NCI-H526 (cell line): ENCODE measurements around the gene KRT23.

ENCODE experiments used
- DNase-seq, 2 experiments: peaks; one replicate each; lab custom pipeline; 2025; lab: John Stamatoyannopoulos, UW

The KRT23 gene, protein sequence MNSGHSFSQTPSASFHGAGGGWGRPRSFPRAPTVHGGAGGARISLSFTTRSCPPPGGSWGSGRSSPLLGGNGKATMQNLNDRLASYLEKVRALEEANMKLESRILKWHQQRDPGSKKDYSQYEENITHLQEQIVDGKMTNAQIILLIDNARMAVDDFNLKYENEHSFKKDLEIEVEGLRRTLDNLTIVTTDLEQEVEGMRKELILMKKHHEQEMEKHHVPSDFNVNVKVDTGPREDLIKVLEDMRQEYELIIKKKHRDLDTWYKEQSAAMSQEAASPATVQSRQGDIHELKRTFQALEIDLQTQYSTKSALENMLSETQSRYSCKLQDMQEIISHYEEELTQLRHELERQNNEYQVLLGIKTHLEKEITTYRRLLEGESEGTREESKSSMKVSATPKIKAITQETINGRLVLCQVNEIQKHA

DNA sequence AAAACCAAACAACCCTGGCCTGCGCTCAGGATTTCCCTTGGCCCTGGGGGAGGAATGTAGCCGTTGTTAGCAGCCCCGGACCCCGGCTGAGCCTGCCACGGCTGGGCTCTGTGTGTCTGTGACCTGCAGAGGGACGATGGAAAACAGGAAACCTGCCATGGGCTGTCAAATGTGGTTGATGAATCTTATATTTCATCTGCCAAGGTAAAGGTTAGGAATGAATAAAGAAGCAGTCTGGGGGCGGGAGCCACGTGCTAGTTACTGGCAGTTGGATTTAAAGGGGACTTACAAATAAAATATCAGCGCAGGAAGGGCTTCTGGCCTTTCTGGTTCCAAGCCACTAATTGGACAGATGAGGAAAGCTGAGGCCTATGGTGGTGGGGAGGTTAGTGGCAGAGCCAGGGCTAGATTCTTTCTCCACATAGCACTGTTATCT, at the start of gene KRT23:
Gene KRT23 (minus strand): TSS at position 263 of the 436 bp plus-strand sequence. CDS start 1,043 bp downstream, outside the sequence.
- DNase-seq: no peak

DNA sequence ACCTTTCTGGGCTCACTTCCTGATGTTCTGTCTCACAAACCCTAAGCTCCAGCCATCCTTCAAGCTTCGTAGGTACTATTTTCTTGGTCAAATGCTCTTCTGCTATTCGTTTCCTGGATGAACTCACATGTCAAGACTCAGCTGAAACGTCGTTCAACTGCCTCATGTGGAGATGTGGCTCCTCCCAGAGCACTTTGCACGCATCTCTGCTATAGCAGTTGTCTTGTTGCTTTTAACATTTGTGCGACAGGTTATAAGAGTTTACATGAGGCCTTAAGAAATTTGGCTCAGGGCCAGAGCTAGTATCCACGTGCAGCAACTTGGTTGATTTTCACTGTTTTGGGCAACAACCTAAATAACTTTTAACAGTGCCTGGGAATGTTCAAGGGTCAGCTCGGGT, 49.5 kb upstream of the KRT23 start:
- peak; percentile 32 to 80 for DNase-seq

DNA sequence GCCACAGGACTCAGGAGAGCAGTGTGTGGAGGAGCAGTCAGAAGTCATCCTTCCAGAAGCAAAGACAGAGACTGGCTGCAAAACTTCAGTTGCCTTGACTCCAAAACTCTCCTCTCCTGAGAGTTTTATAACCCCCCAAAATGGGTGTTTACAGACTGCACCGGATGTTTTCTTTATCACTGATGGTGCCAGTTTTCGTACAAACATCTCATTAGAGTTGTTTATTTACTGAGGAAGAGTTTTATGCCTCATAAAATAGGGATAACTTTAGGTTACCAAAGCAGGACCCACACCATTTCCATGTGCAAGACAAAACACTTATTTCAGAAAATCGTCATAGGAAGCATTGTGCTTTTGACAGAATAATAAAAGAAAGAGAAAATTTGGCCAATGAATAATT, 46.8 kb upstream of the KRT23 start, which contains the start of gene KRT40:
Gene KRT40 (minus strand): TSS at position 101 of the 400 bp plus-strand sequence. CDS start 53 bp downstream, at position 48.
- no peak for DNase-seq

DNA sequence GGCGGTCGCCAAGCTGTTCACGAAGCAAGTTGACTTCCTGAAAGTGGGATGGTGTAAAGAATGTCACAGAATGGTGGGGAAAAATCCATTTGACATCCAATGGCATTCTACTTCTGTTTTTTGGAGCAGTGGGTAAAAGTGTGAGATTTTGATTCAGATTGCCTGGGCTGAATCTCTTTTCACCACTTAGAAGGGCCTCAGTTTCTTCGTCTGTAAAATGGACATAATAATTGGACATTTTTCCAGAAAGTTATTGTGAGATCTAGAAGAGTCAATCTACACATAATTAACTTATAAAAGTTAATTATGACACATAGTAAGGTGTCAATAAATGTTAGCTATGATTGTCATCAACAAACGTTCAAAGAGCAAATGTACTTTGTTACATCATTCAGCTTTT, 43.7 kb upstream of the KRT23 start:
- no peak for DNase-seq

DNA sequence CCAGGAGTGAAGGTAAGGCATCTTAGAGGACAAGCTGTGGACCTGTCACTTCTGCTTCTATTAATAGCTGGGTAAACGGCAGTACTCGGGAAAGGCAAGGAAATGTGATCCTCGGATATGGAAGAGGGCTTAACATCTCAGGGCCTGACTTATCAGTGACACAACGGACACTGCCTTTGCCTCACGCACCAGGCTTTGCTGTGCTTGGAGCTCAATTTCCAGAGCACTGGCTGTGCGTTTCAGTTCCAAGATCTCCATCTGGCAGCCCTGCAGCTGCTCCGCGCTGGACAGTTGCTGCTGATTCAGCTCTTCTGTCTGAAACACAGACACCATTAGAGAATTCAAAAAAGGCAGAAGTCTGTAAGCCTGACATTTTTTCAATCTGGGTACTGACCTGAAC, 43.1 kb upstream of the KRT23 start:
- DNase-seq: peak in 1 of 2 experiments; percentile 27

DNA sequence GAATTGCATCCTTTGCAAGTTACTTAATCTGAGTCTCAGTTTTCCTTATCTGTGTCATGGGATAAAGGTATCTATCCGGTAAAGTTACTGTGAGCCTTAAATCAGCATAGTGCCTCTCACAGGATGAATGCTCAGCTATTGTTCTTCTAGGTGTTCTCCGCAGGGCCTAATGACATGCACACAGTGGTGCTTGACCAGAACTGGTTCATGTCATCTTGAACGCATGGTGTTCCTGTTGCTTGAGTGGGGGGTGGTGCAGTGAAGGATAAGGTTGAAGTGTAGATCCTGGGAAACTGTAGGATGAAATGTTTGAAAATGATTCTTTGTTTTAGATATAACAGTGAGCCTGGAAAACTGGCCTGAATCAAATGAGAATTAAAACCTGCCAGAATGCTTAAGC, 42.7 kb upstream of the KRT23 start:
- DNase-seq: no peak

DNA sequence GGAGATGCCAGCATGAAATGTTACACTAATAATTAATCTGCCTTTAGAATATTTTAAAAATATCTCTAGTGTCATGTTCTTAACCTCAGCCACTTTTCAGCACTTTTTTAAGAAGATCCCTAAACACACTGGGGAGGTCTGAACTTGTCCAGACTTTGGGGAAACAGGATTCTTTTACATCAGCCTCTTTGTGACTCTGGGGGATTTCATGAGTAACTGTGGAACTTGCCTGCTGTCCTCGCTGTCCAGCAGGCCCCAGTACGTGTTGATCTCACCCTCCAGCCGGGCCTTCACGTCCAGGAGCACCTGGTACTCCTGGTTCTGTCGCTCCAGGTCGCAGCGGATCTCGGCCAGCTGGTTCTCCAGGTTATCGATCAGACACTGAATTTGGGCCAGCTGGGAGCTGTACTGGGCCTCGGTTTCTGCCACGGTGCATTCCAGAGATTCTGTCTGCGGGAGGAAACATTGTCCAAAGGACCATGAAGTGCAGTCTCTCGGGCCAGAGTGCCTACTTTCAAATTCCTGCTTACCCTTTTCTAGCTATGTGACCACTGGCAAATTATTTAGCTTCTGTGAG, 41.2 kb upstream of the KRT23 start:
- DNase-seq: no peak

DNA sequence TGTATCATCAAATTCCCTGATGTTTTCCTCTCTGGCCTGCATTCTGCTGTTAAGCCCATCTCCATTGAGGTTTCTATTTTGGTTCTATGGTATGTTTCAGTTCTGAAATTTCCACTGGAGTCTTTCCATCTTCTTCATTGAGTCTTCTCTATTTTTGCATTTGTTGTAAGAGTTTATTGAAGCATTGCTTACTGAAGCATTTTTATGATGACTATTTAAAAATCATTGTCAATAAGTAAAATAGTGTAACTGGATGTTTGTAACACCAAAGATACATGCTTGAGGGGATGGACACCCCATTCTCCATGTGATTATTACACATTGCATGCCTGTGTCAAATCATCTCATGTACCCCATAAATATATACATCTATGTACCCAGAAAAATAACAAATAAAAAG, 38.1 kb upstream of the KRT23 start:
- DNase-seq: no peak

DNA sequence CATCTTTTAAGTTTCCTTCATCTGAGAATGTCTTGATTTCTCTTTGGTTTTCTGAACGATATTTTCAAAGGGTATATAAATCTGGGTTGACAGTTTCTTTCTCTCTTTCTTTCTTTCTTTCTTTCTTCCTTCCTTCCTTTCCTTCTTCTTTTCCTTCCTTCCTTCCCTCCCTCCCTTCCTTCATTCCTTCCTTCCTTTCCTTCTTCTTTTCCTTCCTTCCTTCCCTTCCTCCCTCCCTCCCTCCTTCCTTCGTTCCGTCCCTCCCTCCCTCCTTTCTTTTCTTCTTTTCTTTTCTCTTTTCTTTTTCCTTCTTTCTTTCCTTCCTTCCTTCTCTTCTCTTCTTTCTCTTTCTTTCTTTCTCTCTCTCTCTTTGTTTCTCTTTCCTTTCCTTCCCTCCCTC, 36.9 kb upstream of the KRT23 start:
- no peak for DNase-seq

DNA sequence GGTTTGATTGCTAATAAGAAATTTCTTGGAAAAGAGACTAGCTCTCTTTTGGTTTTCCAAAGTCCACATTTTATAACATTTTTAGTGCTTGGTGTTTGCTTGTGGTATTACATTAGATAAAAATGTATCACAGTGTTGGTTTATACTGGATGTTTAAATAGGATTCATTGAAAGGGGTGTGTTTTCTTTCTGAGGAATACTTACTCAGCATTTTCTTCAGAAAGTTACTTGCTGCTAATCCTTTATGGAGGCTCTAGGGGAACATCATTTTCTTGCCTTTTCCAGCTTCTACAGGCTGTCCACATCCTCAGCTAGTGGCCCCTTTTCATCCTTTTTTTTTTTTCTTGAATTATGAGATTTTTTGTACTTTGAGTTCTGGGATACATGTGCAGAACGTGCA, 30.1 kb upstream of the KRT23 start:
- no peak for DNase-seq

DNA sequence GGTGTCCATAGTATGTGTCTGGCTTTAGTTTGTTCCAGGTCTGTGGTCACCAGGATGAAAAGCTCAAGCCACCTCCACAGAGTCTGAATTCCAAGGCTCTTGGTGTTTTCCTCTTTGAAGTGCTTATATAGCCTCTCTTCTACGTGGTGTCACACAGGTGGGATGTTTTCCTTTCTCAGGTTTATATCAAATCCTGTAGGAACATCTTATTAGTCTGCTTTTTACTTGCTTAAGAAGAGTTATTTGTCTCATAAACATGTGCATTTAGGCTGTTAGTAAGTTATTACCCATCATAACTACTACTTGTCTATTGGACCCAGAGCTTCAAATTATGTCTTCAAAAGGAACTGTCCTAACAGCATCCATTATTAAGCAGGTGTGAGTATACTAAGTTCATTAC, 29.4 kb upstream of the KRT23 start, which contains the start of gene KRT39:
Gene KRT39 (minus strand): TSS at position 101 of the 400 bp plus-strand sequence. CDS start 92 bp downstream, at position 9.
- DNase-seq: no peak

DNA sequence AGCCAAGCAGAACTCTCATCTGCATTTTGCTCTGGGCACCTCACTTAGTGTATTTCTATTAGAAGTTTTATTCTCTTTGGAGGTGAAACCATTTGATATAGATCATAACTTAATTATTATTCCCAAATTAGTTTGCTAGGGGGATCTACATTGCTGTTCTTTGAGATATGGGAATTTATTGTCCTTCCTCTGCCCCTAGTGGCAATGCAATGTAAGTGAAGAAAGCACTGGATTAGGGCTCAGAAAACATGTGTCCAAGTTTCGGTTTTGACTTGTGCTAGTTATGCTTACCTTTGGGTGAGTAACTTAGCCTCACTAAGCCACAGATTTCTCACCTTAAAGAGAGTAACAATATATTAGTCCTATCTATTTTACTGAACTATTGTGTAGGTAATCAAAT, 26.4 kb upstream of the KRT23 start:
- DNase-seq: no peak

DNA sequence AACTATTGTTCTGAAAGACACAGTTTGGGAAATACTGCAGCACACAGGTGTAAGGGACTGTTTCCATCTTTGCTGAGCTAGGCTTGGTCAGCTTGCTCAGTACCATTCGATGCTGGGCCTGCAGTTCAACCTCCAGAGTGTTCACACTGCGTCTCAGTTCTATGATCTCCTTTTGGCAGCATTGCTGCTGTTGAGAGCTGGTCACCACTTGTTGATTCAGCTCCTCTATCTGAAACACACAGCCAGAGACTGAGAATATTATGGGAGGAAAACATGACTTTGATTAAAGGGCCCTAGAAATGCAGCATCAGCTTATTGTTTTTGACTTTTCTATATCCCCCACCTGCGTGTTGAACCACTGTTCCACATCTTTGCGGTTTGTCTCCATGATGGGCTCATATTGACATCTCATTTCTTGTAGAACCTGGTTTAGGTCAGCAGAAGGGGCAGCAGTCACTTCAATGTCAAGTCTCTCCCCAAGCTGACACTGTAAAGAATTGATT, 24.7 kb upstream of the KRT23 start:
- no peak for DNase-seq

DNA sequence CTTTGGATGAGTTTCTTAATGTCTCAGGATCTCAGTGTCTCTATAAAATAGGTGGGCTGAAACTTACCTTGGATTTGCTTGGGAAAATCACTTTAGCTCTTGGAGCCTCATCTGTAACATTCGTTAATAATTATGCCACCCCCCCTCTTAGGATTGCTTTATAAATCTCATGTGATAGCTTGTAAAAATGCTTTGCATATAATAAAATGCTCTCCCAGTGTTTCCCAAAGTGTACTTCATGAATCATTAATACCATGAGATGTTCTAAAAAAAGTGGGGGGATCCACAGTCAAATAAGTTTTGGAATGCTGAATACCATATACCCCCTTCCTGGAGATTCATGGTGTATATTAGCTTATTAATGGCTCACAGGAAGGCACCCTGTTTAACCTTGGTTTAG, 24.1 kb upstream of the KRT23 start:
- peak; percentile 22 to 51 for DNase-seq

DNA sequence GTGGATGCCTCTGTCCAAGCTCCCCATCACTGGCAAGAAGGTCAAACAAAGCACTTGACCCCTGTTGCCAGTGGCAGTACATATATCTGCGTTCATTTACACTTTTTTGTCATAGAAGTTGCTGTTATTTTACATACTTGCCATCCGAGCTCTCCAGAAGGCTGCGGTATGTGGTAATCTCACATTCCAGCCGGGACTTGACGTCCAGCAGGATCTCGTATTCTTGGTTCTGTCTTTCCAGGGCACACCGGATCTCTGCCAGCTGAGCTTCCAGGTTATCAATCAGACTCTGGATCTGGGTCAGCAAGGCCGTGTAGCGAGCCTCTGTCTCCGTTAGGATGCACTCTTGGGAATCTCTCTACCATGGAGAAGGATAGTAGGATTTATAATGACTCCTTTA, 22.7 kb upstream of the KRT23 start:
- no peak for DNase-seq

DNA sequence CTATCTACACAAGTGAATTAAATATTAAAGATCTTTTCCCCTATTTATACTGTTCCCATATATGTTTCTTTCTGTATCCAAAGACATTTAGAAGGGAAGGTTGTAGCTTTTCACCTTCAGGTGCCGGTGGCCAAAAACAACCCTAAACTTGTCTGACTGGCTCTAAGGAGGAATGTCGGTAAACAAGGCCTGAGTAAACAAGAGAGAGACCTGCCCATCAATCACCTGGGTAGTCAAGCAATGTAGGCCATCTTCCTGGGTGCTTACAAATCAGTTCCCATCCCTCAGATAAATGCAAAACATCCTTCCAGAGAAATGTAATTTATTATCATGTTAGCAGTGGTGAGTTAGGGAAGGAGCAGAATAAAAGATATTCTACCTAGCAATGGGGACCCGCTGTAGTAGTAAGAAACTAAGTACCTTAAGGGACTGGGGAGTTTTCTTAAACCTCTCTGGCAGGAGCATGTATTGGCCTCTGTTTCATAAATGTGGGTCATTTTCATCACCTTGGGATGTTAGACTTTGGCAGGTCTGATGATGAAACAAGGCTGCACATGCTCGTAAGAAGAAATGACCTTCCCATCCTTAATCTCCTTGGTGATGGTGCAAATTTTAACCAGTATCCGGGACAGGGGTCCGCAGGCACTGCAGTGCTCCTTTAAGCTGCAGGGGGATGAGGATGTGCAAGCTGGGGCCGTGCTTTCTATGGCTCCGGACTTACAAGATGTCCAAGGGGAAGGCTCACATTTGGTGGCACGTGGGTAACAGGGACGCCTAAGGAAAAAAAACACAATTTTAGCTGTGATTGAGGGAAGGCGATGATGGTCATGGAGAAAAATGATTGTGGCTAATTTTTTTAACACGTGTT, 20.9 kb upstream of the KRT23 start:
- DNase-seq: peak; percentile 23 to 53

DNA sequence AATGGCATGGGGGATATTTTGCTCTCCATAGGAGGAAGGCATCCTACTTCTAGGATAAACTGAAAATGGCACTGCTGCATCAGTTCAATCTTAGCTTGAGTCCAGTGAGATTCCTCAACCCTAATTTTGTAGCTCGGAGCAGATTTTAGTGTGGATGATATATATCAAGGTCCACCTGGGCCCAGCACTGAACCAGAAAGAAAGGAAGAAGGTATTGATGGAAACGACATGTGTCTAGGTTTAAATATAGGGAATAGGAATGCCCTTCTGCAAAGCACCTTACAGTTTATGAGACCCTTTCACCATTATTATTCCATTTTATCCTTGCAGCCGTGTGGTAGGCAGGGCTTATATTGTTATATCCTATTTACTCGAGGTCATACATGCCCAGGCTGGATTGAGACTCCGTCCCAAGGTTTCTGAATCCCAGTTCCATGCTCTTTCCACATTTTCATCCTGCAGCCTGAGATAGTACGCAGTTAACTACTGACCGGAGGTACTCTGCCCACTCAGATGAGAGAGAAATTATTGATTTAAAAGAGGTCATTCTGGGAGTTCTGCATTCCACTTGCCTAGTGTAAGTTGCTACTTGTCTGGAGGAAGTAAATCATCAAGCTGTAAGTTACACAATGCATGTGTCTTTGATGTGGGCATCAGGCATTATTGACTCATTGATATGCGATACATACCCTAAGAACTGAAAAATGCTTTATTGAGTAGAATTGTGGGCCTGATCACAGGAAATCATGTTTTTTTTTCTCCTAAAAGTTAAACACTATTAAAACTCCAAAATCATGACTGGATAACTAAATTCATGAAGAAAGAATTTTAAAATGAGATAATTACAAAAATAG, 19.2 kb upstream of the KRT23 start:
- DNase-seq: no peak

DNA sequence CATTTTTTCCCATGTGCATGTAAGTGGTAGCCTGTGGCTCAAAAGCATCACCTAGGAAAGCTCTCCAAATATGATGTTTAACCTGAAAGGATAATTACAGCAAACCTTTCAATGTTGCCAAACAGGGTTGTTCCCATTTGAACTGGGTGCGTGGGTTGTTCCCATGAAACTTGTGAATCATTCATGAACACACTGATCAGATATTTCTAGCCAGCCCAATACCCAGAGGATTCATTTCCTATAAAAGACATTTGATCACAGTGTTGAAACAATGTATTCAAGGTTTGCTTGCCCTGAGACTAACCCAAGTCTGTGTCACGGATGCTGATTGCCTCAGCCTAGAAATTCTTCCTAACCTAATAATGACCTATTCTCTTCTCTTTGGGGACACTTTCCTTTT, 16.4 kb upstream of the KRT23 start:
- DNase-seq: no peak

DNA sequence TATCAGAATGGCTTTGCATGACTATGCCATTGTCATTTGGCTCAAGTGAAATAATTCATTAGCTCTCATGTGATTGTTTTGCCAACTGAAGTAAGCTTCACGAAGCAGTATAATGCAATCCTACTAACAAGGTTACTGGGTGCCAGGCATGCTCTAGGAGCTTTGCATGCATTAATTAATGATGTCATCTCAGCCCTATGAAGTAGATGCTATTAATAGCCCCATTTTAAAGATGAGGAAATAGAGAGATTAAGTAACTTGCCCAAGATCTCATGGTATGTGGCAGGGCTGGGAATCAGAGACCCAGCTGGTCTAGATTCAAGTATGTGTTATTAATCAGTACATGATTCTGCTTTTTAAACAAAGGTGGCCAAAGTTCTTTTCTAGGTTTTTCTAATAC, 15.2 kb upstream of the KRT23 start:
- no peak for DNase-seq

DNA sequence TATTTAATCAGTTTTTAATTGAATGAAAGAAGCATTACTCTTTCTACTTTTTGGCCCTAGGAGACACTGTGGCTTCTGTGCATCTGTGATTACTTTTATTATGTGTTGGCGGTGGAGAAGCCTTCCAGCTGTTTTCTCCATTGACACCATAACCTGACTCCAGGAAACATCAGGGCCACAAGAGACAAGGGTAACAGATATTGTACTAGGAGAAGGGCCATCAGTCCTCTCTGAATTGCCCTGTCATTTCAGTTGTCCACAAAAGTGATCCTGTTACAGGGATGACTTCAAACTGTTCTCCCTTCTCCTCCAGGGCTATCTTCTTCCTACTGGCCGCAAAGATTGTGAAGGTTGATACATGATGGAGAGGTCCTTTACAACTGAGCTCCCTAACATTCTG, 14.7 kb upstream of the KRT23 start:
- no peak for DNase-seq

DNA sequence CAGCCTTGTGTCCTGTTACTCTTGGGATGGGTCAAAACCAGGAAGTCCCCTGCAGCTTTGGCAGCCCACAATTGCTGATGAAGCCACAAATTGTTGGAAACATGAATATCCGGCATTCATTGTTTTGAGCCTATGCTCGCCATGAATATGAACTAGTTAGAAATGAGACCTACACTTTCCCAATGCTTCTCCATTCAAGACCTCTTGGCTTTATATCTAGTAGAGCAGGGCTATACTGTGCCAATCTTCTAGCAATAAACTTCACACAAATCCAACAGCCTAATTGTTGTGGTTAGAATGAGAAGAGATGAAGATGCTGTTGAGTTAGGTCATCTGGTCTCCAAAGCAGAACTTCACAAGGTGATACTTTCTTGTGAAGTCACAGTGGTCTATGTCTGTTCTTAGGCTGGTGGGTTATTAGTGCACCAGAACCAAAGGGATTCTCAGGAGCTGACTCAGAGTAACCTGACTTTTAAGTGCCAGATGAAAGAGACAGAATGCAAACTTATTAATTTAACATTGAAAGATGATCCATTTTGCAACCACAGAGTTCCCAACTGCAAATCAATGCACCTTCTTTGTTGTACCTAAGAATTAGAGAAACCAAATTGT, 13.7 kb upstream of the KRT23 start:
- no peak for DNase-seq
